Ishikawa (cell line): ENCODE results near the gene SIVA1.

Source experiments
- CEBPB ChIP-seq: IDR thresholded peaks from 2 replicates; pipeline ENCODE4 v1.6.1; 2012
- CREB1 ChIP-seq: IDR thresholded peaks from 2 replicates; pipeline ENCODE4 v1.6.1; 2012; ENCODE audit warnings: low read depth
- EGR1 ChIP-seq: IDR thresholded peaks from 2 replicates; pipeline ENCODE4 v1.6.1; 2012
- EP300 ChIP-seq: IDR thresholded peaks from 2 replicates; pipeline ENCODE4 v1.6.1; 2012; ENCODE audit warnings: borderline replicate concordance
- FOXM1 ChIP-seq: IDR thresholded peaks from 2 replicates; pipeline ENCODE4 v1.6.1; 2012; ENCODE audit warnings: low read depth, borderline replicate concordance
- MAX ChIP-seq: IDR thresholded peaks from 2 replicates; pipeline ENCODE4 v1.6.1; 2012
- NFIC ChIP-seq: IDR thresholded peaks from 2 replicates; pipeline ENCODE4 v1.6.1; 2012
- RAD21 ChIP-seq: IDR thresholded peaks from 2 replicates; pipeline ENCODE4 v1.6.1; 2012; ENCODE audit warnings: low read depth
- REST ChIP-seq: IDR thresholded peaks from 2 replicates; pipeline ENCODE4 v1.6.1; 2012; ENCODE audit warnings: low read depth, mild to moderate bottlenecking
- TAF1 ChIP-seq: IDR thresholded peaks from 2 replicates; pipeline ENCODE4 v1.6.1; 2012; ENCODE audit warnings: low read depth, mild to moderate bottlenecking
- TCF12 ChIP-seq: IDR thresholded peaks from 2 replicates; pipeline ENCODE4 v1.6.1; 2012; ENCODE audit warnings: low read depth
- TEAD4 ChIP-seq: IDR thresholded peaks from 2 replicates; pipeline ENCODE4 v1.6.1; 2012
- USF1 ChIP-seq: IDR thresholded peaks from 2 replicates; pipeline ENCODE4 v1.6.1; 2012
- YY1 ChIP-seq: IDR thresholded peaks from 2 replicates; pipeline ENCODE4 v1.6.1; 2012; ENCODE audit warnings: low read depth
- ZBTB7A ChIP-seq: IDR thresholded peaks from 2 replicates; pipeline ENCODE4 v1.6.1; 2012; ENCODE audit warnings: low read depth

Gene SIVA1

DNA sequence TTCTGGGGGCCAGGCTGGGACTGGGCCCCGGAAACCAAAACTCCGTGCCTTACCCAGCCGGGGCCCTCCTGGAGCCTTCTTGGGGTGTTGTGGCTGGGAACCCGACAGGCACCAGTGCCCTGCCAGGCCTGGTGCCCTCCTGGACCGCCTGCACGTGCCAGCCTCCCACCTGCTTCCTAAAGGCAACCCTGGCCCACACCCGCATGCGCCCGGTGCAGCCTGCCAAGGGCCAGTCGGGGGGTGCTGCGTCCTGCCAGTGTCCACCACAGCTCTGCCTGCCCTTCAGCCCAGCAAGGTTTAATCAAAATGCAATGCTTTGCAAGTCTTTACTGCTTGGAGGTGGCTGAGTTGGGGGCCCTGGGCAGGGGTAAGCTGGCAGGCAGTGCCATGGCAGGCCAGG, 34.1 kb upstream of the SIVA1 start:
- TF ChIP-seq TAF1 = no peak
- no peak for TF ChIP-seq YY1
- TF ChIP-seq USF1 = no peak
- TF ChIP-seq ZBTB7A = no peak
- no peak for TF ChIP-seq FOXM1
- no peak for TF ChIP-seq CEBPB

DNA sequence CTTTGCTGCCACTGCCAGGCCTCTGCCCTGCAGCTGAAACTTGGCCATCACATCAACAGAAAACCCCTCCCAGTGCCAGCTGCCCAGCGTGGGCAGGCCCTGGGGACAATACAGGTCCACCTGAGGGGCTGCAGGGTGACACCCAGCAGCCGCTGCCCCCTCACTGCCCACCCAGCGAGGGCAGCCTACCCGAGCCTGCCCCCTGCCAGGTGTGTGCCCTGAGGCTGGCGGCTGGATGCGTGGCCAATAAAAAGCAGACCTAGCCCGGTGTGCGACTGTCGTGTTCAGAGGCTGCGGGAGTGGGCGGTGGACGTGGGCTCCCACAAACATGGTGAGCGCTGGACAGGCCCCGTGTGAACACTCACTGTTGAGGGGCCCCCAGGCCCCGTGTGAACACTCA, 33.6 kb upstream of the SIVA1 start:
- TF ChIP-seq RAD21 (no peak), CEBPB (no peak), YY1 (no peak), EGR1 (no peak), REST (no peak), EP300 (no peak), FOXM1 (no peak), CREB1 (no peak), MAX (no peak), USF1 (no peak), TEAD4 (no peak), ZBTB7A (no peak), TCF12 (no peak)

- TF ChIP-seq USF1 (no peak), REST (no peak), CREB1 (no peak), NFIC (no peak), MAX (no peak), YY1 (no peak), TAF1 (no peak), FOXM1 (no peak), EP300 (no peak), TCF12 (no peak), RAD21 (no peak), TEAD4 (no peak), ZBTB7A (no peak), CEBPB (no peak), EGR1 (no peak)
These were observed 31.2 kb upstream of the SIVA1 start for GRCh38 chr14:104721505-104722431.

- TF ChIP-seq EP300 (no peak), USF1 (no peak), EGR1 (no peak), TCF12 (no peak), NFIC (no peak), MAX (no peak), RAD21 (no peak), REST (no peak), CREB1 (no peak), ZBTB7A (no peak), YY1 (no peak), CEBPB (no peak), TAF1 (no peak), TEAD4 (no peak), FOXM1 (no peak)
These were observed 29.9 kb upstream of the SIVA1 start for GRCh38 chr14:104722938-104723650.
